ENCODE measurements around the gene GPR135. TPM values are rescaled to one million over a fixed set of nuclear protein-coding genes. Genes with fewer than 3 reads are reported as not detected.
"Not testable (repeated sequence)": the region's sequence is repeated elsewhere in the genome, so short reads cannot be mapped to it uniquely, and the experiment has no call there.

GPR135 gene
- total RNA-seq, 2 donors from 2014 or later, result 1.6 to 2.1 TPM

- not testable (repeated sequence) for H3K27ac Mint-ChIP-seq; DNase-seq (ENCODE audit: low spot score in 2 of 2); H3K36me3 Mint-ChIP-seq; ATAC-seq; H3K9me3 Mint-ChIP-seq
Observed at GRCh38 chr14:59448673-59449072, 16.5 kb downstream of the GPR135 start.

GRCh38 chr14:59439256-59439965 is 25.8 kb downstream of the GPR135 start:
- Mint-ChIP-seq H3K9me3 (no peaks in the 10 kb centered on the region), H3K27ac (no peak overlapping the region), H3K36me3 (no peaks in the 10 kb centered on the region)
- DNase-seq (ENCODE audit: low spot score in 2 of 2) (no peak), ATAC-seq (no peak)

- H3K9me3 Mint-ChIP-seq, result no peaks in the 10 kb centered on the region
- DNase-seq (ENCODE audit: low spot score in 2 of 2), result no peak
- no peak overlapping the region for H3K27ac Mint-ChIP-seq
- ATAC-seq, result no peak
- no peaks in the 10 kb centered on the region for H3K36me3 Mint-ChIP-seq
Observed at GRCh38 chr14:59438195-59438647, 27.0 kb downstream of the GPR135 start.

GRCh38 chr14:59435987-59436386 is 29.2 kb downstream of the GPR135 start:
- Mint-ChIP-seq H3K9me3 (no peaks in the 10 kb centered on the region), H3K36me3 (no peaks in the 10 kb centered on the region), H3K27ac (no peak overlapping the region)
- no peak for ATAC-seq
- no peak for DNase-seq (ENCODE audit: low spot score in 2 of 2)

- ATAC-seq (no peak), DNase-seq (ENCODE audit: low spot score in 2 of 2) (no peak)
- no peak overlapping the region for H3K27ac Mint-ChIP-seq
- no peaks in the 10 kb centered on the region for H3K9me3 Mint-ChIP-seq
- no peaks in the 10 kb centered on the region for H3K36me3 Mint-ChIP-seq
Observed at GRCh38 chr14:59435101-59435500, 30.1 kb downstream of the GPR135 start.

DNA sequence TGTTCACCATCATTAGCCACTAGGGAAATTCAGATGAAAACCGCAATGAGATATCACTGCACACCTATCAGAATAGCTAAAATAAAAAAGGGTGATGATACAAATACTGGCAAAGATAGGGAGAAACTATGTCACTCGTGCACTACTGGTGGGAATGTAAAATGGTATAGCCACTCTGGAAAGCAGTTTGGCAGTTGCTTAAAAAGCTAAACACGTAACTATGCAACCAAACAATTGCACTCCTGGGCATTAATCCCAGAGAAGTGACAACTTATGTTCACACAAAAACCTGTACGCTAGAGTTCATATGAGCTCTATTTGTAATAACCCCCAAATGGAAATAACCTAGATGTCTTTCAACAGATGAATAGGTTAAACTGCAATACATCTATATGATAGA is 35.4 kb downstream of the GPR135 start:
- Mint-ChIP-seq H3K36me3 (no peaks in the 10 kb centered on the region), H3K9me3 (no peaks in the 10 kb centered on the region), H3K27ac (no peak overlapping the region)
- DNase-seq (ENCODE audit: low spot score in 2 of 2) (no peak), ATAC-seq (no peak)

DNA sequence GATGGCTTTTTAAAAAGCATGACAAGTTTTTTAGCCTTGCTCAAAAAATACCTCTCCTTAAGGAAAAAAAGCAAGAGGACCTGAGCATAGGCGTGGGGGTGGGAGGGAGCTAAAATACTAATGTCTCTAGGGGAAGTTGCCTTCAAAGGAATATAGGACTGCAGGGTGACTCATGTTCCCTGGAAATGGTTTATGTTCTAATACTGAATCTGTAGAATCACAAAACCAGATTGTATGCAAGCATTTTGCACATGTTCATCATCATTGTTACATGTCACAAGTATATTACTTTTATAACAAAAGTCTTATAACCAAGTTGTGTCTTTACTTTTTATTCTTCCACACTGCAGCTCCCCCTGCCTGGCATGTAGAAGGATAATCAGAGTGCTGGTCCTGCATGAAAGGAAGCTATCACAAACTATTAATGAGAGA is 36.6 kb downstream of the GPR135 start:
- peak; percentile 34 for ATAC-seq
- H3K36me3 Mint-ChIP-seq, result no peaks in the 10 kb centered on the region
- DNase-seq (ENCODE audit: low spot score in 2 of 2), result no peak
- peak overlapping the region in 1 of 2 donors; percentile 40 for H3K27ac Mint-ChIP-seq
- no peaks in the 10 kb centered on the region for H3K9me3 Mint-ChIP-seq

GRCh38 chr14:59427653-59428580 is 37.3 kb downstream of the GPR135 start:
- no peaks in the 10 kb centered on the region for H3K36me3 Mint-ChIP-seq
- H3K27ac Mint-ChIP-seq, result peak overlapping the region in 1 of 2 donors; percentile 40
- peak; percentile 49 to 60 for ATAC-seq
- H3K9me3 Mint-ChIP-seq, result no peaks in the 10 kb centered on the region
- DNase-seq (ENCODE audit: low spot score in 2 of 2), result no peak

GRCh38 chr14:59425322-59425935 is 39.8 kb downstream of the GPR135 start:
- DNase-seq (ENCODE audit: low spot score in 2 of 2) (no peak), ATAC-seq (no peak)
- Mint-ChIP-seq H3K27ac (no peak overlapping the region), H3K9me3 (no peaks in the 10 kb centered on the region), H3K36me3 (no peaks in the 10 kb centered on the region)

DNA sequence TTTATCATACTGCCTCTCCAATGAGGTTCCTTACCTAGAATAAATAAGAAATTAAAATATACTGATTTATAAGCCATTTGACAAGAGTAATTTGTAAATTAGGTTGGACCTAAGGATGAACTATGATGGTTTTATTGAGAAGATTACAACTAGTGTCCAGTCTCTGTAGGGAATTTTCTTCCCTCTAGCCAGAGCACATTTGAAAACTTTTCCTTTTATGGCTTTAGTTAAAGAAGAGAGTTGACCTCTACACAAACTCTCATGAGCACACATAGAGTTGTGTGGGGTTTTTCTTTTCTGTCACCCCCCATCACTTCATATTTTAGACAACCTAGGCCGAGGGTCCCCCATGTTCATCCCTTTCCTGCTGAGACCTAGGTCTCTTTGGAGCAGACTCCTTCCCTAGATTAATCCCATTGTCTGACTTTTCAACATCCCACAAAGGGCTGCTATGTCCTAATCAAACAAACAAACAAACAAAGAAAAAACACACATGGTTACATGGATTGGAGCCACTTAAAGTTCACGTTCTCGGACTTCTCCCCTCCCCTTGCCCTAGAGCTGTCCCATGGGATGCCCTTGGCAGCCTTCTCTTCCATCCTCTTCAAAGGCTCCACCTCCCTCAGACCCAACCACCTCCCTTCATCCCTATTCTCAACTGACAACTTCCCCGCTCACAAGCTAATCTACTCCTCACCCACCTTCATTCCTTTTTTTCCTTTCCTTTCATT is 40.7 kb downstream of the GPR135 start:
- DNase-seq (ENCODE audit: low spot score in 2 of 2) (no peak), ATAC-seq (no peak)
- no peak overlapping the region for H3K27ac Mint-ChIP-seq
- H3K9me3 Mint-ChIP-seq, result no peaks in the 10 kb centered on the region
- no peaks in the 10 kb centered on the region for H3K36me3 Mint-ChIP-seq

GRCh38 chr14:59422069-59422881 is 42.9 kb downstream of the GPR135 start:
- DNase-seq (ENCODE audit: low spot score in 2 of 2) (no peak), ATAC-seq (no peak)
- Mint-ChIP-seq H3K27ac (no peak overlapping the region), H3K9me3 (no peaks in the 10 kb centered on the region), H3K36me3 (no peaks in the 10 kb centered on the region)

- Mint-ChIP-seq H3K27ac (no peak overlapping the region), H3K36me3 (no peaks in the 10 kb centered on the region), H3K9me3 (no peaks in the 10 kb centered on the region)
- ATAC-seq (no peak), DNase-seq (ENCODE audit: low spot score in 2 of 2) (no peak)
Observed at GRCh38 chr14:59419303-59419702, 45.9 kb downstream of the GPR135 start.

GRCh38 chr14:59417311-59417710 is 47.9 kb downstream of the GPR135 start:
- no peak for DNase-seq (ENCODE audit: low spot score in 2 of 2)
- no peaks in the 10 kb centered on the region for H3K36me3 Mint-ChIP-seq
- H3K9me3 Mint-ChIP-seq, result peaks cover 0 to 4% of the 10 kb centered on the region in 2 donors
- no peak for ATAC-seq
- H3K27ac Mint-ChIP-seq, result no peak overlapping the region

- DNase-seq (ENCODE audit: low spot score in 2 of 2) (no peak), ATAC-seq (no peak)
- Mint-ChIP-seq H3K9me3 (peaks cover 0 to 6% of the 10 kb centered on the region in 2 donors), H3K36me3 (peaks cover under 1 to 2% of the 10 kb centered on the region in 2 donors), H3K27ac (no peak overlapping the region)
Observed at GRCh38 chr14:59415836-59416602, 49.2 kb downstream of the GPR135 start.
